PC-9 (cell line): ENCODE results near the gene DHCR7.

Source experiments
- CTCF ChIP-seq: fragments of 200-600 bp; sonication (generic); conservative IDR thresholded peaks from 2 replicates; pipeline ENCODE4 v1.6.1; 2017; ENCODE audit warnings: mixed run types, antibody characterized with exemption, mild to moderate bottlenecking, moderate library complexity
- EZH2 ChIP-seq: fragments of 200-600 bp; sonication (generic); IDR thresholded peaks from 2 replicates; pipeline ENCODE4 v1.8.0; 2017; ENCODE audit warnings: antibody characterized with exemption, low read depth

- TF ChIP-seq CTCF (no peak), EZH2 (no peak)
Measured at GRCh38 chr11:71483692-71484091, 35.5 kb upstream of the DHCR7 start.
